HCT116 (cell line): ENCODE data around the gene ITGB7.

Source experiments
- CEBPB ChIP-seq: IDR thresholded peaks from 2 replicates; pipeline ENCODE4 v1.6.1; 2012; ENCODE audit warnings: low read depth
- CTCF ChIP-seq, 3 experiments: fragments of 200-600 bp in 1 of 3; sonication (generic) in 1 of 3; IDR thresholded peaks in 2 of 3; conservative IDR thresholded peaks in 1 of 3; 2 replicates each; pipeline ENCODE4 v1.5.1; 2012 to 2017; ENCODE audit warnings: low read depth in 2 of 3, low read length in 2 of 3, antibody characterized with exemption in 1 of 3, borderline replicate concordance in 1 of 3, control low read depth in 1 of 3, mild to moderate bottlenecking in 1 of 3, mixed read lengths in 1 of 3, mixed run types in 1 of 3, moderate library complexity in 1 of 3; ENCODE audit not compliant: insufficient read depth in 1 of 3
- EGR1 ChIP-seq: IDR thresholded peaks from 2 replicates; pipeline ENCODE4 v1.6.1; 2012; ENCODE audit warnings: low read depth
- EZH2 ChIP-seq: fragments of 200-600 bp; sonication (generic); IDR thresholded peaks from 2 replicates; pipeline ENCODE4 v1.6.1; 2017; ENCODE audit warnings: antibody characterized with exemption, mixed run types
- MAX ChIP-seq: IDR thresholded peaks from 2 replicates; pipeline ENCODE4 v1.6.1; 2012
- POLR2A ChIP-seq: IDR thresholded peaks from 2 replicates; pipeline ENCODE4 v1.7.0; 2011; ENCODE audit warnings: borderline replicate concordance; ENCODE audit not compliant: insufficient read depth, insufficient read length; ENCODE audit errors: extremely low read depth
- POLR2AphosphoS5 ChIP-seq: IDR thresholded peaks from 2 replicates; pipeline ENCODE4 v1.6.1; 2011; ENCODE audit warnings: mild to moderate bottlenecking, low read depth, low read length, moderate library complexity
- RAD21 ChIP-seq: IDR thresholded peaks from 2 replicates; pipeline ENCODE4 v1.6.1; 2012; ENCODE audit warnings: low read depth, mild to moderate bottlenecking
- REST ChIP-seq: IDR thresholded peaks from 2 replicates; pipeline ENCODE4 v1.6.1; 2012; ENCODE audit warnings: low read depth
- SP1 ChIP-seq: IDR thresholded peaks from 2 replicates; pipeline ENCODE4 v1.6.1; 2012; ENCODE audit warnings: low read depth
- SRF ChIP-seq: IDR thresholded peaks from 2 replicates; pipeline ENCODE4 v1.6.1; 2012; ENCODE audit warnings: low read depth
- ZNF274 ChIP-seq: fragments of 200-500 bp; sonication (Bioruptor generic); IDR thresholded peaks from 2 replicates; pipeline ENCODE4 v1.6.1; 2014; ENCODE audit warnings: mild to moderate bottlenecking, low read depth, low read length, inconsistent platforms

- TF ChIP-seq CTCF (IDR thresholded peaks at IDR 0.05 in 2 of 3, conservative IDR thresholded peaks at IDR 0.05 in 1 of 3; ENCODE audit: borderline replicate concordance in 1 of 3, insufficient read depth in 1 of 3, low read depth in 2 of 3, low read length in 2 of 3): peak in 2 of 3 experiments; percentile 44; a peak in 4 of 6 replicates
- TF ChIP-seq REST: no peak
- TF ChIP-seq MAX: no peak
- TF ChIP-seq SRF: no peak
- no peak for TF ChIP-seq RAD21
- no peak for TF ChIP-seq SP1
- no peak for TF ChIP-seq ZNF274
- TF ChIP-seq EZH2: no peak
- TF ChIP-seq EGR1: no peak
- TF ChIP-seq POLR2AphosphoS5: no peak
- no peak for TF ChIP-seq POLR2A
- no peak for TF ChIP-seq CEBPB
Observed at GRCh38 chr12:53224061-53224896, 17.2 kb upstream of the ITGB7 start.
